Activated CD8-positive, alpha-beta memory T cell treated with anti-CD3 and anti-CD28 coated beads, Interleukin-2, amount 50 U/mL, for 24 hours (primary cell): ENCODE data around the gene XPNPEP1.
"Not testable (repeated sequence)": the region's sequence is repeated elsewhere in the genome, so short reads cannot be mapped to it uniquely, and the experiment has no call there.

ENCODE experiments used
- DNase-seq: peaks from one replicate; pipeline ENCODE4 v3.0.0-alpha.2; 2020; ENCODE audit errors: extremely low read depth

The XPNPEP1 gene

GRCh38 chr10:109924087-109924486, 776 bp upstream of the XPNPEP1 start:
- no peak for DNase-seq

- DNase-seq, result no peak
Observed at GRCh38 chr10:109922358-109922975, 844 bp downstream of the XPNPEP1 start.

GRCh38 chr10:109920016-109920415, 3.3 kb downstream of the XPNPEP1 start:
- no peak for DNase-seq

- DNase-seq, result no peak
Observed at GRCh38 chr10:109919220-109919619, 4.1 kb downstream of the XPNPEP1 start.

- DNase-seq, result not testable (repeated sequence)
Observed at GRCh38 chr10:109918707-109919106, 4.6 kb downstream of the XPNPEP1 start.

- DNase-seq, result no peak
Observed at GRCh38 chr10:109915566-109915965, 7.7 kb downstream of the XPNPEP1 start.

- no peak for DNase-seq
Observed at GRCh38 chr10:109914966-109915365, 8.3 kb downstream of the XPNPEP1 start.

- no peak for DNase-seq
Observed at GRCh38 chr10:109913306-109913892, 9.9 kb downstream of the XPNPEP1 start.

- DNase-seq, result no peak
Observed at GRCh38 chr10:109912335-109913281, 10.7 kb downstream of the XPNPEP1 start.

GRCh38 chr10:109911903-109912302, 11.4 kb downstream of the XPNPEP1 start:
- no peak for DNase-seq

GRCh38 chr10:109906316-109906715, 17.0 kb downstream of the XPNPEP1 start:
- no peak for DNase-seq

GRCh38 chr10:109904397-109904796, 18.9 kb downstream of the XPNPEP1 start:
- no peak for DNase-seq

GRCh38 chr10:109902992-109903947, 20.0 kb downstream of the XPNPEP1 start:
- no peak for DNase-seq

- DNase-seq, result no peak
Observed at GRCh38 chr10:109899356-109900331, 23.7 kb downstream of the XPNPEP1 start.

- DNase-seq, result no peak
Observed at GRCh38 chr10:109898666-109899355, 24.5 kb downstream of the XPNPEP1 start.

- no peak for DNase-seq
Observed at GRCh38 chr10:109898007-109898406, 25.3 kb downstream of the XPNPEP1 start.

GRCh38 chr10:109895848-109896247, 27.5 kb downstream of the XPNPEP1 start:
- no peak for DNase-seq

- DNase-seq, result no peak
Observed at GRCh38 chr10:109895095-109895818, 28.1 kb downstream of the XPNPEP1 start.

- no peak for DNase-seq
Observed at GRCh38 chr10:109894516-109894915, 28.8 kb downstream of the XPNPEP1 start.
